Measurements from ENCODE around the gene CAPSL. TPM values are rescaled to one million over a fixed set of nuclear protein-coding genes. Genes with fewer than 3 reads are reported as not detected.

CAPSL gene
- total RNA-seq, 1 experiment from 2014 or later: not detected

- ChIA-PET POLR2A (ENCODE audit: low non-redundant PET) (no interaction called here), CTCF (no interaction called here)
- Histone ChIP-seq H3K27ac (ENCODE audit: low read depth, low read length, poor library complexity, severe bottlenecking) (no peak overlapping the region), H3K27me3 (replicated peaks; ENCODE audit: insufficient read depth, low read depth, low read length, poor library complexity) (no peaks in the 10 kb centered on the region), H3K4me3 (ENCODE audit: low read depth, low read length, poor library complexity, severe bottlenecking) (no peak overlapping the region), H3K9me3 (ENCODE audit: low read depth, low read length, poor library complexity, severe bottlenecking) (no peaks in the 10 kb centered on the region), H3K4me1 (ENCODE audit: insufficient read depth, low read length, poor library complexity, severe bottlenecking) (no peaks in the 10 kb centered on the region), H3K36me3 (ENCODE audit: insufficient read depth, low read length, poor library complexity, severe bottlenecking) (no peaks in the 10 kb centered on the region)
- no peak for DNase-seq (ENCODE audit: low spot score)
- intact Hi-C loops (cut with micrococcal nuclease; ENCODE audit: unreplicated experiment): no loop called here
- no peak for TF ChIP-seq CTCF (conservative IDR thresholded peaks at IDR 0.05; ENCODE audit: low read depth, low read length)
- no peak for TF ChIP-seq EZH2 (IDR thresholded peaks at IDR 0.05; ENCODE audit: borderline replicate concordance, low read depth, low read length, poor library complexity, severe bottlenecking)
- BruUV-seq (replicated peaks): no TSS peak
Observed at GRCh38 chr5:35877655-35878054, 60.8 kb downstream of the CAPSL start.

- Histone ChIP-seq H3K27ac (ENCODE audit: low read depth, low read length, poor library complexity, severe bottlenecking) (no peak overlapping the region), H3K4me3 (ENCODE audit: low read depth, low read length, poor library complexity, severe bottlenecking) (no peak overlapping the region), H3K9me3 (ENCODE audit: low read depth, low read length, poor library complexity, severe bottlenecking) (no peaks in the 10 kb centered on the region), H3K27me3 (replicated peaks; ENCODE audit: insufficient read depth, low read depth, low read length, poor library complexity) (no peaks in the 10 kb centered on the region), H3K4me1 (ENCODE audit: insufficient read depth, low read length, poor library complexity, severe bottlenecking) (no peaks in the 10 kb centered on the region), H3K36me3 (ENCODE audit: insufficient read depth, low read length, poor library complexity, severe bottlenecking) (no peaks in the 10 kb centered on the region)
- peak; percentile 51 for DNase-seq (ENCODE audit: low spot score)
- ChIA-PET POLR2A (ENCODE audit: low non-redundant PET) (no interaction called here), CTCF (no interaction called here)
- BruUV-seq (replicated peaks): no TSS peak
- TF ChIP-seq EZH2 (IDR thresholded peaks at IDR 0.05; ENCODE audit: borderline replicate concordance, low read depth, low read length, poor library complexity, severe bottlenecking) (no peak), CTCF (conservative IDR thresholded peaks at IDR 0.05; ENCODE audit: low read depth, low read length) (no peak)
- intact Hi-C loops (cut with micrococcal nuclease; ENCODE audit: unreplicated experiment): no loop called here
Observed at GRCh38 chr5:35876922-35877321, 61.5 kb downstream of the CAPSL start.

GRCh38 chr5:35876454-35876853 lies 62.0 kb downstream of the CAPSL start:
- no peak overlapping the region for H3K27ac ChIP-seq (ENCODE audit: low read depth, low read length, poor library complexity, severe bottlenecking)
- TF ChIP-seq EZH2 (IDR thresholded peaks at IDR 0.05; ENCODE audit: borderline replicate concordance, low read depth, low read length, poor library complexity, severe bottlenecking): no peak
- no peak for TF ChIP-seq CTCF (conservative IDR thresholded peaks at IDR 0.05; ENCODE audit: low read depth, low read length)
- no peaks in the 10 kb centered on the region for H3K9me3 ChIP-seq (ENCODE audit: low read depth, low read length, poor library complexity, severe bottlenecking)
- no peaks in the 10 kb centered on the region for H3K4me1 ChIP-seq (ENCODE audit: insufficient read depth, low read length, poor library complexity, severe bottlenecking)
- POLR2A ChIA-PET (ENCODE audit: low non-redundant PET): no interaction called here
- DNase-seq (ENCODE audit: low spot score): no peak
- BruUV-seq (replicated peaks): no TSS peak
- CTCF ChIA-PET: no interaction called here
- no peak overlapping the region for H3K4me3 ChIP-seq (ENCODE audit: low read depth, low read length, poor library complexity, severe bottlenecking)
- H3K27me3 ChIP-seq (replicated peaks; ENCODE audit: insufficient read depth, low read depth, low read length, poor library complexity): no peaks in the 10 kb centered on the region
- no peaks in the 10 kb centered on the region for H3K36me3 ChIP-seq (ENCODE audit: insufficient read depth, low read length, poor library complexity, severe bottlenecking)
- intact Hi-C loops (cut with micrococcal nuclease; ENCODE audit: unreplicated experiment): no loop called here

All from A673 (cell line).